GM10266 (cell line): ENCODE results near the gene MYO7A.

Experiments
- DNase-seq: peaks from one replicate; pipeline ENCODE4 v3.0.0; 2012; ENCODE audit errors: extremely low spot score
- TF ChIP-seq, protein P1 (sequence below): IDR thresholded peaks from 2 replicates; pipeline ENCODE4 v1.5.1; 2012; ENCODE audit warnings: mild to moderate bottlenecking, low read depth; ENCODE audit not compliant: control insufficient read depth, insufficient read depth; ENCODE audit errors: missing control alignments

Gene MYO7A

DNA sequence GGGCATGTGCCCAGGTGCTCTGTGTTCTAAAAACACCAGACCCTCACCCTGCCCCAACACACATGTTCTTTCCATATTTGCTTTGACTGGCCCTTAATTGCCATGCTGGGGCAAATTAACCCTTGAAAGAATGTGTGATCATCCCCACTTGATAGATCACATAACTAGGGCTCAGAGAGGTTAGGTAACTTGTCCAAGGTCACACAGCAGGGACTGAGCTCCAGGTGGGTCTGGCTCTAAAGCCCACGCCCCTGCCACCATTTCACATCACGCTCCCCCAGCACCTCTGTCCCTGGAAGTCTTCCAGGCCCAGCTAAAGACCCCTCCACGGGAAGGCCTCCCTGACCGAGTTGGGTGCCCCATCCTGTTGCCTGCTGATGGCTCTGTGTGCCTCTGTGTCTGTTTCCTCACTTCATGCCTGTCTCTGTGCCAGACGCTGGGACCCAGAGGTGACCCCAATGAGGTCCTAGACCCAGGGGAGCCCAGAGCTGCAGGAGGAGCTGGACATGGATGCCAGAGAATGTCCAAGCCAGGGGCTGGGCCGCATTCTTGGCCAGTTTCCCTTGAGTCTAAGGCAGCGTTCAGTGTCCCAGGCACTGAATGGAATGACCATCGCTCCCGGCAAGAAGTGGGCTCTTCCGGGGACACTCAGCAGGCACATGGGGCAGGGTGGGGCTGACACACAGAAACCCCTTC lies 79.7 kb downstream of the MYO7A start:
- TF ChIP-seq, protein P1, sequence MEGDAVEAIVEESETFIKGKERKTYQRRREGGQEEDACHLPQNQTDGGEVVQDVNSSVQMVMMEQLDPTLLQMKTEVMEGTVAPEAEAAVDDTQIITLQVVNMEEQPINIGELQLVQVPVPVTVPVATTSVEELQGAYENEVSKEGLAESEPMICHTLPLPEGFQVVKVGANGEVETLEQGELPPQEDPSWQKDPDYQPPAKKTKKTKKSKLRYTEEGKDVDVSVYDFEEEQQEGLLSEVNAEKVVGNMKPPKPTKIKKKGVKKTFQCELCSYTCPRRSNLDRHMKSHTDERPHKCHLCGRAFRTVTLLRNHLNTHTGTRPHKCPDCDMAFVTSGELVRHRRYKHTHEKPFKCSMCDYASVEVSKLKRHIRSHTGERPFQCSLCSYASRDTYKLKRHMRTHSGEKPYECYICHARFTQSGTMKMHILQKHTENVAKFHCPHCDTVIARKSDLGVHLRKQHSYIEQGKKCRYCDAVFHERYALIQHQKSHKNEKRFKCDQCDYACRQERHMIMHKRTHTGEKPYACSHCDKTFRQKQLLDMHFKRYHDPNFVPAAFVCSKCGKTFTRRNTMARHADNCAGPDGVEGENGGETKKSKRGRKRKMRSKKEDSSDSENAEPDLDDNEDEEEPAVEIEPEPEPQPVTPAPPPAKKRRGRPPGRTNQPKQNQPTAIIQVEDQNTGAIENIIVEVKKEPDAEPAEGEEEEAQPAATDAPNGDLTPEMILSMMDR, result no peak
- DNase-seq, result no peak

DNA sequence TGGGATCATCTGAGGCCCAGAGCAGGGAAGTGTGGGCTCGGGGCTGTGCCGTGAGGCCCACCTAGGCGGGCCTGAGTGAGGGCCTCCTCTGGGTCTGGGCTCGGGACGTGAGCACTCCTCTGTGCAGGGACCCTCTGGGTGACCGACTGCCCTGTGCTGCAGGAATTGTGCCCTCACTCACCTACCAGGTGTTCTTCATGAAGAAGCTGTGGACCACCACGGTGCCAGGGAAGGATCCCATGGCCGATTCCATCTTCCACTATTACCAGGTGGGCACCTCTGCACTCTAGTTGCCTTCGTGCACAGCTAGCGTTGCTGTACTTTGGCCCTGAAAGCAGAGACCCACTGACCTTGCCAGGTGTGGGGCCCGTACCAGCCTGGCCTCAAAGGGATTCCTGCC lies 80.5 kb downstream of the MYO7A start:
- no peak for DNase-seq
- TF ChIP-seq, protein P1, result no peak

DNA sequence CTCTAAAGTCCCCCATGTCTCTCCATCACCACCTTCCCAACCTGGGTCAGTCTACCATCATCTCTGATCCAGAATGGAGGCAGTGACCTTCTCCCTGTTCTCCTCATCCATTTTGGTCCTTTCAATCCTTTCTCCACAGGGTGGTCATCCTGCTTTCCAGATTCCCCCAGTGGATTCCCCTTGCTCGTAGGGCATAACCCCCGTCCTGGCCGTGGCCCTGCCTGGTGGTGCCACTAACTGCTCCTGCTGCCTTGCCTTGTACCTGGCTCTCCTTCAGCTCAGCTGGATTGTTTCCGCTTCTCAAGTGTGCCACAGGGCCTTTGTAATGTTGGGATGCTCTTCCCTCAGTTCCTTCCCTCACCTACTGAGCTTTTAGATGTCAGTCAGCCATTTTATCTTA lies 81.6 kb downstream of the MYO7A start:
- TF ChIP-seq, protein P1, result no peak
- DNase-seq, result no peak

DNA sequence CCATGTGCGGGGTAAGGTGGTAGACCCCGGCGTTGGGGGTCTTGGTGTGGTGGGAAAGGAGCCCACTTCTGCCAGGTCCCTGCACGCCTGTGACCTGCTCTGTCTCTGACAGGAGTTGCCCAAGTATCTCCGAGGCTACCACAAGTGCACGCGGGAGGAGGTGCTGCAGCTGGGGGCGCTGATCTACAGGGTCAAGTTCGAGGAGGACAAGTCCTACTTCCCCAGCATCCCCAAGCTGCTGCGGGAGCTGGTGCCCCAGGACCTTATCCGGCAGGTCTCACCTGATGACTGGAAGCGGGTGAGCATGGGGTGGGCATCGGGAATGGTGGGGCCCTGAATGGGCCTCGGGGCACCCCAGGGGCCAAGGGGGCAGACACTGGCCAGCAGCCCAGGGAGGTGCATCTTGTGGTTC lies 83.0 kb downstream of the MYO7A start:
- DNase-seq, result no peak
- TF ChIP-seq, protein P1, result no peak

DNA sequence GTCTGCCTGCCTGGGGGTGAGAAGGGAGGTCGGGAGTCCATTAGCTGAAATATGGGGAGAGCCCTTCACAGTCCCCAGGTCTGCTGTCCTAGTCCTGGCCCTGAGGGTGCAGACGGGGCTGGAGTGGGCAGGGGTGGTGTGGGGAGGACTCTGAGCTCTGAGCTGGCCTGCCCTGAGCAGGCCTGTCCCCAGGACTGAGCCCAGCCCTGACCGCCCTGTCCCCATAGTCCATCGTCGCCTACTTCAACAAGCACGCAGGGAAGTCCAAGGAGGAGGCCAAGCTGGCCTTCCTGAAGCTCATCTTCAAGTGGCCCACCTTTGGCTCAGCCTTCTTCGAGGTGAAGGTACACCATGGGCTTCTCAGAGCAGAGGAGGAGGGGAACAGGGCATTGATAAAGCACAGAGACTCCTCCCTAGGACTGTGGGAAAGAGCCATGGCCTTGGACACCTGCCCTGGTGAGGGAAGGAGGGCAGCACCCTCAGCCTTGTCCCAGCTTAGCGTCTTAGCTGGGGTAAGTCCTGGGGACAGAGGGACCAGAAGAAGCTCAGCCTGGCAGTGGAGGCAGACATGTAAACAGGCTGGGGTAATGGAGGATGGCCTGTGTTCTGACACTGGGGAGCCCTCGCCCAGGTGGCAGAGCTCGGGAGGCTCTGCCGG lies 83.7 kb downstream of the MYO7A start:
- no peak for DNase-seq
- TF ChIP-seq, protein P1, result no peak

DNA sequence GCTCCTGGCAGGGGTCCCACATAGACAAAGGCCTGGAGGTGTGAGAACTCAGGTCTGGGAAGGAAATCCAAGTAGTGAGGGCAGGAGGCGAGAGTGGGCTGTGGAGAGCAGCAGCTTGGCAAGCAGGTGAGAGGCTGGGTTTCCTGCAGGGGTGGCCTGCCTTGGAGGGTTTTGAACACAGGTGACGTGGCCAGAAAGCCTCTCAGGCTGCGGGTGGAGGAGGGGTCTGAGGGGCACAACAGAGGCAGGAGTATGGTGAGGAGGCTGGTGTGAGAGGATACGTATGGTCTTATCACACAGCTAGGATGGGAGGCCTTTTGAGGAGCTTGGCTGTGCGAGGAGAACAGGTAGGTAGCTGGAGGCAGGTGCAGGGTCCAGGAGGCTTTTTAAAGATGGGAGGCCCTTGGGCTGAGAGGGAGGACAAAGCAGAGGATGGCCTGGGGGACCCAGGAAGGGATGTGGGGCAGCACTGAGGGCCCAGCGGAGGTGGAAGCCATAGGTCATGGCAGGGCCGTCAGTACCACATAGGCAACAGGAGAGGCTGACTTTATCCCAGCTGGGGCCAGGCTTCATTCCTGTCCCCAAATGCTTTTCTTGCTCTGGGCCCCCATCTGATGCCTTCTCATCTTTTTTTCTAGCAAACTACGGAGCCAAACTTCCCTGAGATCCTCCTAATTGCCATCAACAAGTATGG lies 84.4 kb downstream of the MYO7A start:
- no peak for DNase-seq
- TF ChIP-seq, protein P1, result no peak
